Measurements from ENCODE around the gene PWWP2B.
"Not testable (repeated sequence)": the region's sequence is repeated elsewhere in the genome, so short reads cannot be mapped to it uniquely, and the experiment has no call there.

PWWP2B gene

GRCh38 chr10:132385721-132386418 is 11.1 kb upstream of the PWWP2B start:
- H3K4me3 ChIP-seq (ENCODE audit: low read depth, low read length), result no peak overlapping the region
- TF ChIP-seq CTCF (conservative IDR thresholded peaks at IDR 0.05; ENCODE audit: low read depth, low read length), result no peak
- DNase-seq (ENCODE audit: low read depth), result no peak

- no peak for TF ChIP-seq CTCF (conservative IDR thresholded peaks at IDR 0.05; ENCODE audit: low read depth, low read length)
- H3K4me3 ChIP-seq (ENCODE audit: low read depth, low read length), result no peak overlapping the region
- no peak for DNase-seq (ENCODE audit: low read depth)
These were observed 10.6 kb upstream of the PWWP2B start for GRCh38 chr10:132386419-132386831.

- not testable (repeated sequence) for DNase-seq (ENCODE audit: low read depth); H3K4me3 ChIP-seq (ENCODE audit: low read depth, low read length)
These were observed 10.1 kb upstream of the PWWP2B start for GRCh38 chr10:132386896-132387295.

GRCh38 chr10:132387764-132388210 is 9.2 kb upstream of the PWWP2B start:
- DNase-seq (ENCODE audit: low read depth), result peak; percentile 56
- H3K4me3 ChIP-seq (ENCODE audit: low read depth, low read length), result no peak overlapping the region
- TF ChIP-seq CTCF (conservative IDR thresholded peaks at IDR 0.05; ENCODE audit: low read depth, low read length), result peak; percentile 70

GRCh38 chr10:132388891-132389432 is 8.0 kb upstream of the PWWP2B start:
- no peak for DNase-seq (ENCODE audit: low read depth)
- no peak overlapping the region for H3K4me3 ChIP-seq (ENCODE audit: low read depth, low read length)
- TF ChIP-seq CTCF (conservative IDR thresholded peaks at IDR 0.05; ENCODE audit: low read depth, low read length), result no peak

- no peak for DNase-seq (ENCODE audit: low read depth)
- no peak overlapping the region for H3K4me3 ChIP-seq (ENCODE audit: low read depth, low read length)
- TF ChIP-seq CTCF (conservative IDR thresholded peaks at IDR 0.05; ENCODE audit: low read depth, low read length), result no peak
These were observed 7.4 kb upstream of the PWWP2B start for GRCh38 chr10:132389433-132390169.

GRCh38 chr10:132390170-132390920 is 6.7 kb upstream of the PWWP2B start:
- no peak for TF ChIP-seq CTCF (conservative IDR thresholded peaks at IDR 0.05; ENCODE audit: low read depth, low read length)
- H3K4me3 ChIP-seq (ENCODE audit: low read depth, low read length), result no peak overlapping the region
- DNase-seq (ENCODE audit: low read depth), result no peak
